ENCODE measurements around the gene SOX30.

Gene SOX30

GRCh38 chr5:157659868-157660660, 7.8 kb upstream of the SOX30 start:
- DNase-seq (ENCODE audit: low spot score): no peak

- DNase-seq (ENCODE audit: low spot score): no peak
These were observed 6.7 kb upstream of the SOX30 start for GRCh38 chr5:157658893-157659292.

- DNase-seq (ENCODE audit: low spot score): no peak
These were observed 5.3 kb upstream of the SOX30 start for GRCh38 chr5:157657516-157657915.

GRCh38 chr5:157651623-157652376, 438 bp downstream of the SOX30 start:
- no peak for DNase-seq (ENCODE audit: low spot score)

- no peak for DNase-seq (ENCODE audit: low spot score)
These were observed 1.1 kb downstream of the SOX30 start for GRCh38 chr5:157650991-157651611.

DNA sequence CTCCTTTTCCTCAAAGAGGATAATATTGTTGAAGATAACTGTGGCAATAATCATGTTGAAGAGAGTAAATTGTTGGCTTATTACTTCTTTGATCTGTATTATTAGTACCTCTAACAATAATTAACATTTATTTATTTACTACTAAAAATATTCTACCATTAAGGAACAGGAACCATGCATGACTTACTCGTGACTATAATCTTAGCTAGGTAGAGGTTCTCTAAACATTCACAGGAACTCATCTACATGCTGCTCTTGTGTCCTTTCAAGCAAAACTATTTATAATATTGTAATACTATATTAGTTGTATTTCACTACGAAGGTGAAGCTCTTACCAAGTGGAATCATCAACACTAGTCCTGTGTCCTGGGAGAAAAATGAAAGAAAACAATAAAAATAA, 3.1 kb downstream of the SOX30 start:
- DNase-seq (ENCODE audit: low spot score): no peak

GRCh38 chr5:157648275-157648990, 3.8 kb downstream of the SOX30 start:
- no peak for DNase-seq (ENCODE audit: low spot score)

GRCh38 chr5:157640406-157641066, 11.7 kb downstream of the SOX30 start:
- no peak for DNase-seq (ENCODE audit: low spot score)

DNA sequence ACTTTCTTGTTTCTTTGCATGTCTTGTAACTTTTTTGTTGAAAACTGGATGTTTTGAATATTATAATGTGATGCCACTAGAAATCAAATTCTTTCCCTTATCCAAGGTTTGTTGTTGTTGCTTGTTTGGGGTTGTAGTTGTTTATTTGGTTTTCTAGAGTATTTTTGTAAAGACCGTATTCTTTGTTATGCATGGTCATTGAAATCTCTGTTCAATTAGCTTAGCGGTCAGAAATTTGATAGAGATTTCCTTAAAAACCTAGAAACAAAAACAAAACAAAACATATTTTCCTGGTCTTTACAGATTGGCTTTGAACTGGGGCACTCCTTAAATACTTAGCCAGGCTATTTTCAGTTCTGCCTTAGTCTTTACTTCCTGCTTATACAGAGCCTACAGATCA, 21.9 kb downstream of the SOX30 start:
- DNase-seq (ENCODE audit: low spot score): no peak

DNA sequence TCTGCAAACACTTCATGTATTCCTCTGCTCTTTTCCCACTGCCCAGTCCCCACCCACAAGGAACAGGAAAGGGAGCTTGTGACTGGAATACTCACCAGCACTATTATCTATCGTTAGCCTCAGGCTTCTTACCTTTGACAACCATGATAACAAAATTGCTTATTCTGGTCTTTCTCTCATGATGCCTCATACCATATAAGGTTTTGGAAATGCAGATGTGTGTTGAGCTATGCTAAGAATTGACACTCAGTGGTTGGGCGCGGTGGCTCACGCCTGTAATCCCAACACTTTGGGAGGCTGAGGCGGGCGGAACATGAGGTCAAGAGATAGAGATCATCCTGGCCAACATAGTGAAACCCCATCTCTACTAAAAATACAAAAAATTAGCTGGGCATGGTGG, 25.4 kb downstream of the SOX30 start:
- no peak for DNase-seq (ENCODE audit: low spot score)

DNA sequence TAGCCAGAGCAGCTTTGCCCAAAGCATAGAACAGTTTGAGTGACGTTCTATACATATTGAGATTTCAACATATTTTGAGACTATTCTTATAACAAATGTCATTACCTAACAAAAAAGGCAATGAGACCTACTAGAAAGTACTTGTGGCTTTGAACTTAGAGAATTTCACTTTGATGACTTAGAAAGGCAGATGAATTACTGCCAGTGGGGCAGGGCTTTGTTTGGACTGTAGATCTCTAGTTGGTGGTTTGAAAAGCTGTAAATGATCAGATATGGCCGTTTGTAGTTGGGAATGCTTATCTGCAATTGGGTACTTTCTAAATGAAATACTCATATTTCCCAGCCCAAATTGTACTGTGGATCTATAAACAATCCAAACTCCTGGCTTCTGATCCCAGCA, 28.1 kb downstream of the SOX30 start:
- DNase-seq (ENCODE audit: low spot score): no peak

- no peak for DNase-seq (ENCODE audit: low spot score)
These were observed 31.5 kb downstream of the SOX30 start for GRCh38 chr5:157620776-157621175.

GRCh38 chr5:157618191-157618765, 34.0 kb downstream of the SOX30 start:
- DNase-seq (ENCODE audit: low spot score): no peak

DNA sequence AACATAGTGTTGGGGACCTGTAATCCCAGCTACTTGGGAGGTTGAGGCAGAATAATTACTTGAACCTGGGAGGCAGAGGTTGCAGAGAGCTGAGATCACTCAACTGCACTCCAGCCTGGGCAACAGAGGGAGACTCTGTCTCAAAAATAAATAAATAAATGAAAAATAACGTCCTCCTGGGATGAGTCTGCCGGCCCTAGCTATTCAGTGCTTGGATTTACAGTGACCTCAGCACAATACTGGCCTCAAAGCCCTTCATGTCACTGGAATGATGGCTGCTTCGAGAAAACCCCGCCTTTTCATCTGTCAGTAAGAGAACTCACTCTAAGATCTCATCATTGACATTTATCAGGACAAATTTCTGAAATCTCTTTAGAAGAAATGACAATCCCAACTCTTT, 35.5 kb downstream of the SOX30 start:
- no peak for DNase-seq (ENCODE audit: low spot score)

DNA sequence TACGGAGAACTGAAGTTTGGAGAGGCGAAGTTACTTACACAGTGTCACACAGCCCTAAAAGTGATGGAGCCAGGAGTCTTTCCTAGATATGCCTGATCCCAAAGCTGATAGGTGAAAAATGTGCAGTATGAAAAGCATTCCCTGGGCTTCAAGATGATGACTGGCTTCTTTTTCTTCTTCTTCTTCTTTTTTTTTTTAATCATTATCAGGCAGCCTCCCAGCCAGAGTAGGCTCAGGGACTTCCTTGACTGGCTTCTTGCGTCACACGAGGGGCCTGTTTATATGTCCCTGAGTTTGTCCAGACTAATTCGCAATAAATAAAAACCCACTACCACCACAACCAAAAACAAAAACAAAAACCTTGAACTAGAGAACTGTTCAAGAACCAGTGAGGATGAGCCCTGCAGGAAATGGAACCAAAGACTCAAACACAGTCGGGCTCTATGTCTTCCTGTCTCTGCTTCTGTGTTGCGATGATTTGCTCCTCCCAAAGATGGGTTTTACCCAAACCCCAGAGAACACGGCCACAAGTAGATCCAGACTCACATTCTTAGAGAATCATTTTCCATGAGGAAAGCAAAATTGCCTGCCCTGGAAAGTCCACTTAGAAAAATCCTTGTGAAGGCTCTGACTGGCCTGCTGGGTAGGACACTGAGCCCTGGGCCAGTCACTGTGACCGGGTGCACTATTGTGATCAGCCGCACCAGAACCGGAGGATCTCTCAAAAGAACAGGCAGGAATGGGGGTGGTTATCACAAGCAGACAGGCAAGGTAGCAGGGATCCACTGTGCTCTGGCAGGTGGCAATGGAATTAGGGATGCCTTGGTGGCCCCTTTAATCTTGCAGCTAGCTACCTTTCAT, 38.6 kb downstream of the SOX30 start:
- DNase-seq (ENCODE audit: low spot score): no peak

- DNase-seq (ENCODE audit: low spot score): no peak
These were observed 39.7 kb downstream of the SOX30 start for GRCh38 chr5:157612581-157612980.

DNA sequence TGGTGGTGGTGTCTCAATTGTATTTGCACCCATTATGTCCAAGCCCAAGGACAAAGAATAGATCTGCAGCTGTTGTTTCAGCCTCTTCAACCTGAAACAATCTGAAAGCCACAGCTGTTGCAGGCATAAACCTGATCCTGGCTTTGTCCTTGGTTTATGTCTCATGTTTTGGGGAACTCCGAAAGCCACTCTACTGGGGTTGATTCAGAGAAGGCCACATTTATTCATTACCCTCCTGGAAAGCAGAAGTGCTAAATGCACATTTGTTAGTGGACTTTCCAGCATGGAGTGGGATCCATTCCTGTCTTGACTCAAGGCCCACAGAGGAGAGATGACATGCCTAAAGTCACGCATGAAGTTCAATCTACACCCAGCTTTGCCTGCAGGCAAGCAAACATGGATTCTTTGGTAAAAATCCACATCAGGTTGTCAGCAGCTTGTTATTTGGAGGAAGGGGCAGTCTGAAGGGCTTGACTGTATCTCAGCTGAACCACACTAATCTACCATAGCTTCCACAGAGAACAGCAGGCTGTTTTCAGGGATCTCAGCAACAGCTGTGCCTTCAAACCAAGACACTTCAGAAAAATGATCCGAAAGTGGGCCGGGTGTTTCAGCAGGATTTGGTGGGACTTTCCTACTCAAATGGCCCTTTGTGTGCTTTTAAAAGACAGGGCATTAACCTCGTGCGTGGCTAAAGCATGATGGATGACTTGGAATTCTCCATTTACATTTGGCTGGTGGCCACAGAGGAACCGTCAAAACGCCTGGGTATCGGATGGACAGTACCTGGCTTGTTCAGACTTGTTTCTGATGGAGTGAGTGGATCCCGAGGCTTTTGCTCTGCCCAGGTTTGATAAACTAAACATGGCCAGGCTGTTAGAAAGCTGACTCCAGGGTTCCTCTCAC, 40.4 kb downstream of the SOX30 start:
- DNase-seq (ENCODE audit: low spot score): no peak

DNA sequence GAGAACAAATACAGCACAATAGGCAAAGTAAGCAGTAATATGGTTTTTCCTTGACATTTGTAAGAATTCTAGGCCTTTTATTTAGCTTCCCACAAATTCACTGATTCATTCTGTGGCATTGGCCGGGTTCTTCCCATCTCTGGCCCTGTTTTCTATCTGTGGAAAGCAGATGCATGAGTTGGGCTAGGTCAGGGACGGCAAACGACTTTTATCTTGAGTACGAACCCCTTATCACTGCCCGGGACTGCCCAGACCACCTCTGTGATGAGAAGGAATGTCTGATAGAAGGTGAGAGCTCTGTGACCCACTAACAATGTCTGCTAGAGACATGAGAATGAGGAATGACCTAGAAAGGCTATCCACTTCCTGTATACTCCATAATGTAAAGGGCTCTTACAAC, 41.2 kb downstream of the SOX30 start:
- DNase-seq (ENCODE audit: low spot score): no peak

DNA sequence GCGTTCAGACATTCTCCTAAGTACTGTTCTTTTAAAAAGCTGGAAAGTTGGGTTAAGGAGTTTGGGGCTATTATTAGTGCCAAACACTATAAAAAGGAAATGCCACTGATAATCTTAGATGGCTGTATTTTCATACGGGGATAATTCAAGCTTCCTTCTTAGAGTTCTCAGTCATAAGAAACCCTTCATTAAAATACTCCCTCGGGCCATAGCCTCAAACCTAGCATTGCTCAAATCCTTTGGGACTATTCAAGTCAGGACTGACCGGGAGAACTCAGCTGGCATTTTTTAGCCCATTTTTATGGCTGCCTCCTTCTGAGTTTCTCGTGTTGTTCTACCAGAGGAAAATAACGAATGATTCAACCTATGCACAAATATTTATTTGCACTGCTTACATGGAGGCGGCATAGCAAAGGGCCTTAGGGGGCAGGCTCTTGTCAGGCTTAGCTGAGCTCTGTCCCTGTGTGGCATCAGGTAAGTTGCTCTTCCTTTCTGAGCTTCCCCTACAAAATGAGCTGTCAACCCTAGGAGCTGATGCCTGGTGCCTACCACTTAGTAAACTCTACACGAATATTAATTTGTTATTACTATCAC, 43.2 kb downstream of the SOX30 start:
- DNase-seq (ENCODE audit: low spot score): no peak
